NT2/D1 (cell line): ENCODE data around the gene MARK3.

ENCODE experiments used
- SUZ12 ChIP-seq: IDR thresholded peaks from 2 replicates; pipeline ENCODE4 v1.6.1; 2011; ENCODE audit not compliant: insufficient read length, insufficient read depth; ENCODE audit errors: extremely low read depth
- YY1 ChIP-seq: IDR thresholded peaks from 2 replicates; pipeline ENCODE4 v1.6.1; 2011; ENCODE audit not compliant: insufficient read length, insufficient read depth

- TF ChIP-seq SUZ12: no peak
- no peak for TF ChIP-seq YY1
Measured at GRCh38 chr14:103521951-103522563, 136.8 kb downstream of the MARK3 start.
